IPS-18c (cell line): ENCODE measurements around the gene TOR2A.

ENCODE experiments used
- H3K4me3 ChIP-seq: 2 replicates; pipeline ENCODE4 v1.7.0; 2013; ENCODE audit warnings: low read depth, mild to moderate bottlenecking, low read length, moderate library complexity; ENCODE audit not compliant: insufficient read depth
- H3K9me3 ChIP-seq: one replicate; pipeline ENCODE4 v1.6.1; 2013; ENCODE audit warnings: mild to moderate bottlenecking, low read length, moderate library complexity; ENCODE audit not compliant: control insufficient read depth, insufficient read depth

TOR2A gene

DNA sequence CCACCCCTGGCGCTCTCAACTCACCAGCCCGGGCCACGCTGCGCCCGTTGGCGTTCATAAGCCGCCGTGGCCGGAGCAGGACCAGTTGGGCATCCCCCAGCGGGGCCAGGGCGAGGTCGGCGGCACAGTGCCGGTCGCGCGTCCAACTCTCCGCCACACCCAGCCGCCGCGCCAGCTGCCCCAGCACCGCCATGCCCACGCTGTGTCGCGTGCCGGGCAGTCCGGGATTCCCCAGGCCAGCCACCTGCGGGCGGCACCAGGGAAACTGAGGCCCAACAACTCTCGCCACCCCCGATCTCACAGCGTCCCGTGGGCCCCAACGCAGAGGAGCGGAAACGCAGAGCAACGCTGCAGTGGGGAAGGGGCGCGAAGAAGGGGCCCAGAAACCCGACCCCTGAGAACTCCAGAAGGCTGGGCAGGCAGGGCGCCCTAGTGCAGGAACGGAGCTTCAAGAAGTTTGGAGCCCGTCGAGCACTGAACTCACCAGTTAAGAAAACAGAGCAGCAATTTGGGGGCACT, 20.1 kb downstream of the TOR2A start:
- Histone ChIP-seq H3K9me3 (no peaks in the 10 kb centered on the region), H3K4me3 (peak overlapping the region; percentile 91)

- Histone ChIP-seq H3K9me3 (no peaks in the 10 kb centered on the region), H3K4me3 (peak overlapping the region; percentile 20; the same call in 1 of the 2 replicates)
These were observed 20.9 kb downstream of the TOR2A start for GRCh38 chr9:127714020-127714750.

DNA sequence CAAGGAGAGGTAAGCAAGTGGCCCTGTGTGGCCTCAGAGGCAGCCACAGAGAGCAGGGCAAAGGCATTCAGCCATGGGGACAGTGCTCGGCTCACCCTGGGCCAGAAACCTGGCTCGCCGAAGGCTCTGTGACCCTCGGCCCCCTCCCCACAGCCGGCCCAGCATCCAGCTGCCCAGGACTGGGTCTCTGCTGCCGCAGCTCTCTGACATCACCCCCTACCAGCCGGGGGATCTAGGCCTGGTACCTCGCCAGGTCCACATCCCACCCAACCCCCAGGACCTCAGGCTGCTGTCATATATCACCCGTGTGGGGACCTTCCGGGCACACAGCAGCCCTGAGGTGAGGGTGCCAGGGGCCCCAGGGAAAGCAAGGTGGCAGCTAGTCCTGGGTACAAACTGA, 22.2 kb downstream of the TOR2A start:
- H3K9me3 ChIP-seq, result no peaks in the 10 kb centered on the region
- H3K4me3 ChIP-seq, result no peak overlapping the region

DNA sequence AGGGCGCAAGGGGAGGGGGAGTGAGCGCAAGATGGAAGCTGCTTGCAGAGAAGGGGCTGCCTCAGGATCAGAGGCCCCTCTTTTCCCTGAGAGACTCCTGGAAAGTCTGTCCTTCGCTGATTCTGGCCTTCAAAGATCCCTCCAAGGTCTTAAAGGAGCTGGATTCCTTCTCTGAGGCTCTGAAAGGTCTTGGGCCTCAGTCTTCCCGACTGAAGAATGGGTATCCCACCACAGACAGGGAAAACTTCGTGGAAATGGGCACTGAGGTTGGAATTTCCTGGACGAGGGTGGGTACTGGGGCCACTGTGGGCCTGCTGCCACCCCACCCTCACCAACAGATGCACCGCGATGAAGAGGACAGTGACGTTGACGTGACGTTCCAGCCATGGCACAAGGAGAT, 22.7 kb downstream of the TOR2A start:
- Histone ChIP-seq H3K4me3 (no peak overlapping the region), H3K9me3 (no peaks in the 10 kb centered on the region)

- H3K4me3 ChIP-seq, result peak overlapping the region; percentile 24; the same call in 1 of the 2 replicates
These were observed 23.2 kb downstream of the TOR2A start for GRCh38 chr9:127711831-127712274.

GRCh38 chr9:127711226-127711701, 23.8 kb downstream of the TOR2A start:
- H3K4me3 ChIP-seq, result no peak overlapping the region
- no peaks in the 10 kb centered on the region for H3K9me3 ChIP-seq

More at GRCh38 chr9:127711831-127712274, 23.2 kb downstream of the TOR2A start:
- no peaks in the 10 kb centered on the region for H3K9me3 ChIP-seq

GRCh38 chr9:127710204-127710783, 24.8 kb downstream of the TOR2A start:
- no peak overlapping the region for H3K4me3 ChIP-seq

GRCh38 chr9:127708952-127709587, 26.0 kb downstream of the TOR2A start:
- Histone ChIP-seq H3K9me3 (no peaks in the 10 kb centered on the region), H3K4me3 (no peak overlapping the region)

More at GRCh38 chr9:127710204-127710783, 24.8 kb downstream of the TOR2A start:
- no peaks in the 10 kb centered on the region for H3K9me3 ChIP-seq

- Histone ChIP-seq H3K4me3 (no peak overlapping the region), H3K9me3 (no peaks in the 10 kb centered on the region)
These were observed 27.3 kb downstream of the TOR2A start for GRCh38 chr9:127707766-127708165.

- Histone ChIP-seq H3K4me3 (no peak within 1 kb of the TSS), H3K9me3 (no peaks in the 10 kb centered on the region)
These were observed 28.3 kb downstream of the TOR2A start, which contains the start of gene CFAP157 for GRCh38 chr9:127706836-127707241. TSS of gene CFAP157 (plus strand) at chr9:127706988. CDS start at chr9:127707032, 44 bp downstream.

DNA sequence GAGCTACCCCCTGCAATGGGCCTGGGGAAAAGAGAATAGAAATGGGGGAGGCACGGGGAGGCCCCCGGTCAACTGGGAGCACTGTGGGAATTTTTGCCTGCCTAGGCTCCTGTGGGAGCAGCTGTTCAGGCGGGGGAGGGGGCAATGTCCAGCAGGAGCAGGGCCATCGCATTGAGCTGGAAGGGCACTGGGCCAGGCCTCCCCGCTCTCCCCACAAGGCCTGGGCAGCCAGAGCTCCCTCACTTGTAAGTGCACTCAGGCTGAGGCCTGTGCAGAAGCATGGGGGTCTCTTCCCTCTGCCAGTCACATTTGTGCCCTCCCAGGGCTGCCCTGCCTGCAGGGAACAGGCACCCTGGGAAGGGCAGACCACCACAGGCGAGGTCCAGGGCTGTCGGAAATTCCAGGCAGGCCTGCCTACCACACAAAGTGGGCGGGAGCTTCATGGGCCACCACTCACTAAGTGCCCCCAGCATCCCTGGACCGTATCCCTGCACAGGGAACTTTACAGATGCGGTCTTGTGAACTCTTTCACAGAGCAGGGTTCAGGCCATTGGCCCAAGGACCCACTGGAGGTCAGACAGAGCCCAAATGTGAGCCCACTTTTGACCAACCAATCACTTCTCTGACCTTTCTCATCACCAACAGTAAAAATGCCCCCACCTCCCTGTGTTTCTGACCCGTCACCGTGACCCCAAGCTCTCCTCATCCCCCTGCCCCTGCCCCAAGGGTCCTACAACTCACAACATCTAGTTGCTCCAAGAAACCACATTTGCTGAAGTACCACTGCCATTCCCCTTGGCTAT, 29.3 kb downstream of the TOR2A start:
- Histone ChIP-seq H3K9me3 (no peaks in the 10 kb centered on the region), H3K4me3 (no peak overlapping the region)

- no peaks in the 10 kb centered on the region for H3K9me3 ChIP-seq
These were observed 31.7 kb downstream of the TOR2A start for GRCh38 chr9:127703289-127703946.

DNA sequence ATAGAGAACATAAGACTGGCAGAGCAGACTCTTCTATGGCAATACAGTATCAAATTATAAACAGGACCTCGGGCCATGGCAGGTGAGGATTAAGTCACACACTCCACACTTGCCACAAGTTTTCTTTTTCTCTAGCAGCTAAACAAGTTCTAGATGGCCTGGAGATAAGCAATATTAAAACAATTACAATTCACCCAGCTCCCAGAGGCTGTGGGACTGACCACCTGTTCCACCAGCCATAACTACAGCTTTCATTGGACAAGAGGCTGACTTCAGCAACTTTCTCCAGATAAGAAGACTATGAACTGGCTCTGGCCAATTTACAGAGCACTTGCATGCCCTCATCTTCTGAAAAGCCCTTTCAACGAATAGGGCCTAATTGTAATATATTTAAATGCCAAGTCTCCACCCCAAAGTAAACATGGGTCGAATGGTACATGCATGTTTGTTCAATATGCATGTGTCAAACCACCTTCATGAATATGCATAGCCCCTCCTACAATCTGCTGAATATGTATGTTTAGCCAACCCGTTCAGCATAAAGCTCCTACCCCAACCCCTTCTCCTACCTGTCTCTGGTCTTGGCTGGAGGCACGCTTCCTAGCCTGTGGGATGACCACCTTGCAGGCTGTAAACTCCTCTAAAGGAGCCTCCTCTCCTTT, 34.4 kb downstream of the TOR2A start:
- Histone ChIP-seq H3K9me3 (no peaks in the 10 kb centered on the region), H3K4me3 (no peak overlapping the region)

More at GRCh38 chr9:127703289-127703946, 31.7 kb downstream of the TOR2A start:
- no peak overlapping the region for H3K4me3 ChIP-seq

GRCh38 chr9:127700140-127700539, 35.0 kb downstream of the TOR2A start:
- no peak overlapping the region for H3K4me3 ChIP-seq
- no peaks in the 10 kb centered on the region for H3K9me3 ChIP-seq

DNA sequence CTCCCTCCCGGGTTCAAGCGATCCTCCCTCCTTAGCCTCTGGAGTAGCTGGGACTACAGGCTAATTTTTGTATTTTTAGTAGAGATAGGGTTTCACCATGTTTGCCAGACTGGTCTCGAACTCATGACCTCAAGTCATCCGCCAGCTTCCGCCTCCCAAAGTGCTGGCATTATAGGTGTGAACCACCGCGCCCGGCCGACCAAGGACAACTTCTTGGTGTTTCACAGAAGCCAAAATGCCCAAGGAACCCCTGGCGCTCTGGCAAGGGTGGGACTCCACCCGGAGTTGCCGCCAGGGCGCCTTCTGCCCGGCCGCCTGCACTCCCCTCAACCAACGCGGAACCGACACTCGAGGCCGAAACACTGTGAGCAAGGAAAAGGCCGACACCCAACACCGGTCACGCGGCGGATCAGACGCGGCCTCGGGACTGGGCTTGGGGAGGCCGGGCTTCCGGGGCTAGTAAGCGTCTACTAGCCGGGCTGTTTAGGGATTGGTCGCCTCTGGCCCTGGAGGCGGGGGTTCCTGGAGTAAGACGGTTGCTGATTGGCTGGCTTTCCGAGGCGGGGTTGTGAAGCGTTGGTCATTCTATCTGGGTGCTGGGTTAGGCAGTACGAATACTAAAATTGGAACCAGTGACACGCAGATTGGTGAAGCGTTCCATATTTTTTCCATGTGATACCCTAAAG, 36.0 kb downstream of the TOR2A start:
- no peaks in the 10 kb centered on the region for H3K9me3 ChIP-seq
- H3K4me3 ChIP-seq, result peak overlapping the region; percentile 43; the same call in 1 of the 2 replicates
